ENCODE data around the gene THNSL1. TPM values are rescaled to one million over a fixed set of nuclear protein-coding genes. Genes with fewer than 3 reads are reported as not detected.
A peak's percentile ranks its signal among the peaks of the same experiment; 100 is the strongest.

The THNSL1 gene
- total and polyA plus RNA-seq, 9 of the 15 experiments (the other 6 are each of a cell fraction or from before 2014, with no cell fraction given), result 4.5 to 8.6 (median 6.3) TPM

GRCh38 chr10:25039531-25039930 is 23.1 kb downstream of the THNSL1 start (continued):
- no peak for TF ChIP-seq STAT6 (CRISPR knock-in tag; IDR thresholded peaks at IDR 0.05)
- TF ChIP-seq ZNF174 (CRISPR knock-in tag; IDR thresholded peaks at IDR 0.05), result no peak
- TF ChIP-seq TEAD4 (IDR thresholded peaks at IDR 0.05; ENCODE audit: low read length), result peak; percentile 37
- no peak for TF ChIP-seq TEAD4 (CRISPR knock-in tag; IDR thresholded peaks at IDR 0.05; ENCODE audit: borderline replicate concordance)
- no peak for TF ChIP-seq ZNF280A (IDR thresholded peaks at IDR 0.05; ENCODE audit: low read depth, partially characterized antibody)
- no peak for TF ChIP-seq BDP1 (IDR thresholded peaks at IDR 0.05; ENCODE audit: insufficient read depth, insufficient read length)
- peak; percentile 79 for TF ChIP-seq CBFA2T3 (IDR thresholded peaks at IDR 0.05)
- no peak for TF ChIP-seq ATF2 (CRISPR knock-in tag; IDR thresholded peaks at IDR 0.05)
- TF ChIP-seq HDAC8 (tag; IDR thresholded peaks at IDR 0.05), result no peak
- no peak for TF ChIP-seq USF1 (CRISPR knock-in tag; IDR thresholded peaks at IDR 0.05)
- TF ChIP-seq TAL1 (IDR thresholded peaks at IDR 0.05), result peak; percentile 62
- peak; percentile 63 to 72; a peak in 3 of 4 replicates for TF ChIP-seq KDM1A (IDR thresholded peaks at IDR 0.05)
- TF ChIP-seq FIP1L1 (IDR thresholded peaks at IDR 0.05; ENCODE audit: low read depth, low read length, poor library complexity, severe bottlenecking), result no peak
- TF ChIP-seq FOXK2 (conservative IDR thresholded peaks at IDR 0.05 in 1 of 2, IDR thresholded peaks at IDR 0.05 in 1 of 2; ENCODE audit: low read depth in 2 of 2), result peak in 1 of 2 experiments; percentile 27; a peak in 2 of 4 replicates
- no peak for TF ChIP-seq RB1 (IDR thresholded peaks at IDR 0.05; ENCODE audit: low read depth)
- peak; percentile 39; the same call in 1 of the 2 replicates for TF ChIP-seq EHMT2 (IDR thresholded peaks at IDR 0.05)
- peak; percentile 77 for TF ChIP-seq ARID1B (IDR thresholded peaks at IDR 0.05)
- TF ChIP-seq ZNF507 (tag; conservative IDR thresholded peaks at IDR 0.05), result no peak
- TF ChIP-seq SMARCE1 (IDR thresholded peaks at IDR 0.05), result 0 out of 2 replicates have a peak, but pooled peaks have one; percentile 16
- no peak for TF ChIP-seq SMAD4 (CRISPR knock-in tag; conservative IDR thresholded peaks at IDR 0.05)
